HG03108 (cell line): ENCODE results near the gene TSPAN12.
"Not testable (repeated sequence)": the region's sequence is repeated elsewhere in the genome, so short reads cannot be mapped to it uniquely, and the experiment has no call there.

Source experiments
- ATAC-seq: cut with Tn5 transposase; IDR thresholded peaks from one replicate; pipeline ENCODE4 v1.9.1; 2021; ENCODE audit warnings: moderate library complexity; ENCODE audit not compliant: unreplicated experiment

TSPAN12 gene

GRCh38 chr7:120857588-120858573, at the start of gene TSPAN12:
Gene TSPAN12 (minus strand): TSS chr7:120858144. CDS start chr7:120856763, 1,381 bp downstream.
- ATAC-seq: peak; percentile 82

- ATAC-seq: no peak
These were observed 41.0 kb upstream of the TSPAN12 start for GRCh38 chr7:120898715-120899499.

- ATAC-seq: not testable (repeated sequence)
These were observed 37.3 kb upstream of the TSPAN12 start for GRCh38 chr7:120895253-120895652.

GRCh38 chr7:120885602-120886001, 27.7 kb upstream of the TSPAN12 start:
- not testable (repeated sequence) for ATAC-seq

- ATAC-seq: no peak
These were observed 19.8 kb upstream of the TSPAN12 start for GRCh38 chr7:120877701-120878100.

- ATAC-seq: no peak
These were observed 19.0 kb upstream of the TSPAN12 start for GRCh38 chr7:120876922-120877321.

- ATAC-seq: no peak
These were observed 16.8 kb upstream of the TSPAN12 start for GRCh38 chr7:120874722-120875121.

- ATAC-seq: no peak
These were observed 16.1 kb upstream of the TSPAN12 start for GRCh38 chr7:120874016-120874415.

GRCh38 chr7:120873401-120873800, 15.5 kb upstream of the TSPAN12 start:
- no peak for ATAC-seq

- ATAC-seq: no peak
These were observed 11.8 kb upstream of the TSPAN12 start for GRCh38 chr7:120869700-120870099.

GRCh38 chr7:120867932-120868331, 10.0 kb upstream of the TSPAN12 start:
- no peak for ATAC-seq

- no peak for ATAC-seq
These were observed 7.4 kb upstream of the TSPAN12 start for GRCh38 chr7:120865191-120865981.

GRCh38 chr7:120864141-120864900, 6.4 kb upstream of the TSPAN12 start:
- ATAC-seq: no peak

- ATAC-seq: no peak
These were observed 5.1 kb upstream of the TSPAN12 start for GRCh38 chr7:120862987-120863590.

- no peak for ATAC-seq
These were observed 2.2 kb upstream of the TSPAN12 start for GRCh38 chr7:120860156-120860555.

- no peak for ATAC-seq
These were observed 1.5 kb upstream of the TSPAN12 start for GRCh38 chr7:120859459-120859858.

GRCh38 chr7:120856621-120857352, 1.2 kb downstream of the TSPAN12 start:
- ATAC-seq: peak; percentile 48

GRCh38 chr7:120856198-120856597, 1.7 kb downstream of the TSPAN12 start:
- ATAC-seq: no peak

GRCh38 chr7:120852700-120853099, 5.2 kb downstream of the TSPAN12 start:
- ATAC-seq: no peak
